Measurements from ENCODE around the gene EDAR.

GRCh38 chr2:108994178-108994577 lies 5.2 kb upstream of the EDAR start:
- no peak for TF ChIP-seq EP300 (IDR thresholded peaks at IDR 0.05)
- TF ChIP-seq POLR2A (IDR thresholded peaks at IDR 0.05) = no peak
- no peak for TF ChIP-seq CTCF (IDR thresholded peaks at IDR 0.05)

All from sigmoid colon (tissue), 4 donors.